HG02938 (cell line): ENCODE measurements around the gene OR8B3.
A peak's percentile ranks its signal among the peaks of the same experiment; 100 is the strongest.
"Not testable (repeated sequence)": the region's sequence is repeated elsewhere in the genome, so short reads cannot be mapped to it uniquely, and the experiment has no call there.

Source experiments
- ATAC-seq: cut with Tn5 transposase; IDR thresholded peaks from one replicate; pipeline ENCODE4 v1.9.1; 2021; ENCODE audit warnings: mild to moderate bottlenecking, moderate library complexity; ENCODE audit not compliant: unreplicated experiment

Gene OR8B3, protein sequence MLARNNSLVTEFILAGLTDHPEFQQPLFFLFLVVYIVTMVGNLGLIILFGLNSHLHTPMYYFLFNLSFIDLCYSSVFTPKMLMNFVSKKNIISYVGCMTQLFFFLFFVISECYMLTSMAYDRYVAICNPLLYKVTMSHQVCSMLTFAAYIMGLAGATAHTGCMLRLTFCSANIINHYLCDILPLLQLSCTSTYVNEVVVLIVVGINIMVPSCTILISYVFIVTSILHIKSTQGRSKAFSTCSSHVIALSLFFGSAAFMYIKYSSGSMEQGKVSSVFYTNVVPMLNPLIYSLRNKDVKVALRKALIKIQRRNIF

DNA sequence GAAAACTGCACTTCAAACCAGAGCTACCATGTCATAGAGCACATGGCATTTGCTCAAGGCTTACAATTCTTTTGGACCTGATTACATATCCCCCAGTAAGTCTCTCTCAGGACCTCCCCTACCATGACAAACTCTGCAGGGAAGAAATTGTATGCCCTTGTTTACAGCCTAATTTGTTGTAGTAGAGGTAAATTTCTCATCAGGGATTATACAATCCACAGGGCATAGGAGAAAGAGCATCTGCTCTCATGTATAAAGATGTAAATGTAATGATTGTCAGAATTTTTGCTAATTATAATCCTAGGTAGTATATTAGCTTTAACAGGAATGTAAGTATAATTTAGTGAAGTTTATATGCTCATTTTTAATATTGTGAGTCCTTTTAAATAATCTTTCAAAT lies at the start of gene OR8B3:
Gene OR8B3, minus strand, starts transcription at position 101 of the 400 bp plus-strand sequence. CDS start 1,673 bp downstream, outside the sequence.
- no peak for ATAC-seq

- ATAC-seq, result no peak
Observed at GRCh38 chr11:124446916-124447315, 48.1 kb upstream of the OR8B3 start.

- no peak for ATAC-seq
Observed at GRCh38 chr11:124445646-124446150, 46.9 kb upstream of the OR8B3 start, which contains the start of gene OR8B8. TSS of gene OR8B8 (minus strand) at chr11:124445696. CDS start at chr11:124441085, 4,611 bp downstream.

DNA sequence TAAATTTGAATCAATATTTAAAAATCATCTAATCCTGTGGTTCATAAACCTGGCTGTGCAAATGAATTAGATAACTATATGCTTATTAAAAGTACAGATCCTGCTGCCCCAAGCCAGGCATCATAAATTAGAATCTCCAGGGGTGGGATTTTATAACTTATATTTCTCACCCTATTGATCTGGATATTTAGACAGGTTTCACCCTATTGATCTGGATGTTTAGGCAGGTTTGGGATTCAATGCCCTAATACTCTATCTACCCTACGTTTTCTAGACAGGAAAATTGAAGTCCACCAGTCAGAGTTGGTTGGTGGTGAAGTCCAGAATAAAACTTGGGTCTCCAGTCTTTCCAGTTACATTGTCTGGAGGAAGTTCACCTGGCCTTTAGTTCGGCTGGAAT lies 44.0 kb upstream of the OR8B3 start:
- ATAC-seq, result no peak

- no peak for ATAC-seq
Observed at GRCh38 chr11:124442442-124442841, 43.6 kb upstream of the OR8B3 start.

DNA sequence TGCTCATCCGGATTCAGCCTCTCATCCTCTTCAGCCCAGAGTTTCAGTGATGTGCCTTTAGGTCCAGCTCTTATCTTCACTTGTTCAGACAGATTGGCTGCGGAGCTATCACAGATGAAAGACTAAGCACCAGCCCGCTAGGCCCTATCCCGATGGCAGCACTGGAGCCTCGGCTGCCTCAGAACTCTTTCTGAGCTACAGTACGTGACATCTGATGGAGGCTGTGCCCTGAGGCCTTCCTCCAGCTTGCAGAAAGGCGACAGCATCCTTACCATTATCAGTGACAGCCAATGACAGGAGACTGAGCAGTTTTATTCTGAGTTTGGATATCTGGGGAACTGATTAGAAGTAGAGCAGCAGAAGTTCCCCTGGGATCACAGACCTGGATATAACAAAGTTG lies 42.7 kb upstream of the OR8B3 start:
- ATAC-seq, result no peak

DNA sequence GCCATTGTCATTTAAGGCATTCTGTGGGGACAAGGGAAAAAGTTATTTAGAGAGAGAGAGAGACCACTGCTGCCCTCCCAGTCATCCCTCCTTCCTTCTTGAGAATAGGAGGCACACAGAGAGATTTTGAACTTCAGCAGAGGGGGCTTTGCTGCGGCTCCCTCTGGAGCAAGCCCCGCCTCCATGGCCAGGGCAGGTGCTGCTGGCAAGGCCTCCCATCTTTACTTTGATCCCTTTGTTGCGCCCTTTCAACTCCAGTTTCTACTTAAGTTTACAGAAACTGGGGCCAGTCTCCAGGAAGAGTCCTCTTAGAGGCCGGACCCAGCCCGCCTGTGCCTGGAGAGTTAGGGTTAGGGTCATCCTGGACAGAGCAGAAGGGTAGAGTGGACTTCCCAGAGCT lies 42.3 kb upstream of the OR8B3 start:
- ATAC-seq, result no peak

GRCh38 chr11:124440608-124441007 lies 41.8 kb upstream of the OR8B3 start:
- ATAC-seq, result no peak

GRCh38 chr11:124434699-124435098 lies 35.9 kb upstream of the OR8B3 start:
- no peak for ATAC-seq

DNA sequence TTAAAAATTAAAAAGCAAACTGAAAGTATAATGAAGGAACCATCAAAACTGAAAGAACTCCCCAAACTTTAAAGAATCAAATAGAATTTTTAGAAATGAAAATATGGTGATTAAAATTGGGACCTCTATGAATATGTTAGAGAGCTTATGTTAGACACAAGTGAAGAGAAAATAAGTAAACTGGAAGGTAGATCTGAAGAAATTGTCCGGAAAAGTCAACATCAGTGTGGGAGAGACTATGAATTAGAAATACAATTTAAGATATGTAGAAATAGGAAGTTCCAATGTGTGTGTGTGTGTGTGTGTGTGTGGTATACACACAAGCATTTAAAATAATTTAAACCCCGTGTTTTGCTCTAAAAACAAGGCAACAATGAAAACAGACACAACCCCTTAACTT lies 30.8 kb upstream of the OR8B3 start:
- no peak for ATAC-seq

- ATAC-seq, result no peak
Observed at GRCh38 chr11:124424384-124424921, 25.6 kb upstream of the OR8B3 start, which contains the start of gene OR8B4. TSS of gene OR8B4 (minus strand) at chr11:124424871. CDS start at chr11:124424871, 0 bp downstream.

GRCh38 chr11:124421043-124421442 lies 22.2 kb upstream of the OR8B3 start:
- no peak for ATAC-seq

GRCh38 chr11:124415356-124415923 lies 16.6 kb upstream of the OR8B3 start:
- ATAC-seq, result no peak

- ATAC-seq, result no peak
Observed at GRCh38 chr11:124409906-124410305, 11.1 kb upstream of the OR8B3 start.

- no peak for ATAC-seq
Observed at GRCh38 chr11:124405581-124405980, 6.8 kb upstream of the OR8B3 start.

- not testable (repeated sequence) for ATAC-seq
Observed at GRCh38 chr11:124403186-124403585, 4.4 kb upstream of the OR8B3 start.

- peak; percentile 94 for ATAC-seq
Observed at GRCh38 chr11:124402326-124402922, 3.6 kb upstream of the OR8B3 start.

GRCh38 chr11:124396847-124397246 lies 2.0 kb downstream of the OR8B3 start:
- not testable (repeated sequence) for ATAC-seq

DNA sequence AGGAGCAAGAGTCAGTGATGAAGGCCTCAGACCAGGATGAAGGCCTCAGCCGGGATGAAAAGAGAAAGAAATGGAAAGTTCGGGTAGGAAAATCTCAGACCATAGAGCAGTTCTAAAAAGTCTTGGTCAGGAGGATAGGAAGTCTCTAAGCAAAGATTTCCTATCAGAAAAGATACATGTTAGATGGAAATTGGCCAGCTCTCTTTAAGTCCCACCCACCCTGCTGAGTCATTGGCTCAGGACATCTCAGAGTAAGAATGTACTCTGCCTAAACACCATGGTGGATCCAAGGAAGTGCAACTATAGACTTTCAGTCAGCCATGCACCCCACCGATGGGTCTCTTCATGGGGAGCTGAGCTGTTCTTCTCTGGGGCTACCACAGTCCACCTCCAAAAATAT lies 4.4 kb downstream of the OR8B3 start:
- ATAC-seq, result no peak

DNA sequence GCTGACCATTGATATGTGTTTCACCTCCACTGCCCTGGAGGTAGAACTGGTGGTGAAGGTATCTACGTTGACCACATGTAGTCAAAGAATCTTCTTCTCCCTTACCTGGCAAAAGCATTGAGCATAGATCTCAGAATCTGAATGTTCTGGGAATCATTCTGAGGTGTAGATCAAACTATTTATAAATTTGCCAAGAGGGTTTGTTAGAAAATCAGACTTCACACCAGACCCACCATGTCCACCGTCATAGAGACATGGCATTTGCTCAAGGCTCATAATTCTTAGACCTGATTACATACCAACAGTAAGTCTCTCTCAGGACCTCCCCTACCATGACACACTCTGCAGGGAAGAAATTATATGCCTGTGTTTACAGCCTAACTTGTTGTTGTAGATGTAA lies 14.4 kb downstream of the OR8B3 start, which contains the start of gene OR8B2:
Gene OR8B2, minus strand, starts transcription at position 101 of the 400 bp plus-strand sequence. CDS start 1,156 bp downstream, outside the sequence.
- no peak for ATAC-seq

DNA sequence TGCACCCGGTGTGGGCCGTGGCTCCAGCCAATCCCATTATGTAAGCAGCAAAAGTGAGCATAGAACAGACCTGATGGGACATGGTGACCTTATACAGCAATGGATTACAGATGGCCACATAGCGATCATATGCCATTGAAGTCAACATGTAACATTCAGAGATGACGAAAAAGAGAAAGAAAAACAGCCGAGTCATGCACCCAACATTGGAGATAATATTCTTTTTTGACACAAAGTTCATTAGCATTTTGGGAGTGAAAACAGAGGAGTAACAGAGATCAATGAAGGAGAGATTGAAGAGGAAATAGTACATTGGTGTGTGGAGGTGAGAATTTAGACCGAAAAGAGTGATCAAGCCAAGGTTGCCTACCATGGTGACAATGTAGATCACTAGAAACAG lies 16.0 kb downstream of the OR8B3 start:
- ATAC-seq, result not testable (repeated sequence)
